Measurements from ENCODE around the gene IQCH.

GRCh38 chr15:67495585-67495984 is 241.0 kb downstream of the IQCH start:
- TF ChIP-seq POLR2AphosphoS5 (IDR thresholded peaks at IDR 0.05; ENCODE audit: borderline replicate concordance, low read depth, low read length) (no peak), EZH2 (IDR thresholded peaks at IDR 0.05) (no peak)
